HG03521 (cell line): ENCODE results near the gene ZNF630.
"Not testable (repeated sequence)": the region's sequence is repeated elsewhere in the genome, so short reads cannot be mapped to it uniquely, and the experiment has no call there.

Experiments
- ATAC-seq: cut with Tn5 transposase; IDR thresholded peaks from one replicate; pipeline ENCODE4 v1.9.1; 2021; ENCODE audit warnings: mild to moderate bottlenecking, moderate library complexity; ENCODE audit not compliant: unreplicated experiment

Gene ZNF630

GRCh38 chrX:48071064-48071985, at the start of gene ZNF630:
Gene ZNF630, minus strand, starts transcription at chrX:48071640. Its CDS starts 4,754 bp downstream, at chrX:48066886.
- peak; percentile 84 for ATAC-seq

DNA sequence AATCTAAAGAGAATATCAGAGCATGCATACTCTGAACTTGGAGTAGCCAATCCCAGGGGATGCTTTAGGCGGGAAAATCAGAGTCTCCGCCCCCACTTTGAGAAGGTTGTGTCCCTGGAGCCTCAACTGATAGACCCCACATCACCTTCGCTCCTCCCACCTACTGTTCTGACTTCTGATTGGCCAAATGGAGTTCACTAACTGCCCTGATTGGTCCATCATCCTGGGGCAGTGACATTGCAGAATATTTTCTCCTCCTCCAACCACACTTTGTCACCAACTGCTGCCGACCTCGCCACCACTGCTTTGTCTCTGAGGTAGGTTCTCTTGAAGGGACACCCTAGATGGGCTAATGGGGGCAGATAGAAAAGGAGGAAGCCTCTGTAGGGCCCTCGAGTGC, 36.3 kb upstream of the ZNF630 start:
- no peak for ATAC-seq

GRCh38 chrX:48102874-48103374, 31.5 kb upstream of the ZNF630 start:
- no peak for ATAC-seq

DNA sequence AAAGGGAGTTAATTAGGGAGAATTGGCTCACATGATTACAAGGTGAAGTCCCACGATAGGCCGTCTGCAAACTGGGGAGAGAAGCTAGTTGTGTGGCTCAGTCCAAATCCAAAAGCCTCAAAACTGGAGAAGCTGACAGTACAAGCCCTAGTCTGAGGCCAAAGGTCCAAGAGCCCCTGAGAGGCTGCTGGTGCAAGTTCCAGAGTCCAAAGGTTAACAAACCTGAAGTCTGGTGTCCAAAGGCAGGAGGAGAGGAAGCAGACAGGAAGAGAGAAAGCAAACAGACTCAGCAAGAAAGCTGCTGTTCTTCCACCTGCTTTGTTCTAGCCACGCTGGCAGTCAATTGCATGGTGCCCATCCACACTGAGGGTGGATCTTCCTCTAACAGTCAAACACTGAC, 30.0 kb upstream of the ZNF630 start:
- ATAC-seq = no peak

DNA sequence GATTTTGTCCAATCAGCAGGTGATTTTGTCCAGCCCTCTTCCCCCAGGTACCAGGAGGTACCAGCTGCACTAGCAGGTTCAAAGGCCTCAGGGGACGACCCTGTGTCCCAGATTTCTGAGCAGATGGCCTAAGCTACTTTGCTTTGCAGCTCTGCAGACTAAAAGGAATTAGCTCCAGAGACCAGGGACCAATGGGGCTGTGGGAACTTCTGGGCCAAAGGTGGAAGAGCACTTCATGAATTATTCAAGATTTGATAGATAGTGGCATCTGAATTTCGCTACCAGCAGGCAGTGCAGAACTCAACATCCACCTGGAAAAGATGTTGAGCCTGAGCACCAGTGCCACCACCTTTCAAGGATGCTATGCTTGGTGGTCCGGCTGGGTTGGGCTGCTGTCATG, 21.1 kb upstream of the ZNF630 start:
- not testable (repeated sequence) for ATAC-seq

- no peak for ATAC-seq
These were observed 18.7 kb upstream of the ZNF630 start for GRCh38 chrX:48090123-48090522.

- no peak for ATAC-seq
These were observed 14.6 kb upstream of the ZNF630 start for GRCh38 chrX:48086082-48086481.

DNA sequence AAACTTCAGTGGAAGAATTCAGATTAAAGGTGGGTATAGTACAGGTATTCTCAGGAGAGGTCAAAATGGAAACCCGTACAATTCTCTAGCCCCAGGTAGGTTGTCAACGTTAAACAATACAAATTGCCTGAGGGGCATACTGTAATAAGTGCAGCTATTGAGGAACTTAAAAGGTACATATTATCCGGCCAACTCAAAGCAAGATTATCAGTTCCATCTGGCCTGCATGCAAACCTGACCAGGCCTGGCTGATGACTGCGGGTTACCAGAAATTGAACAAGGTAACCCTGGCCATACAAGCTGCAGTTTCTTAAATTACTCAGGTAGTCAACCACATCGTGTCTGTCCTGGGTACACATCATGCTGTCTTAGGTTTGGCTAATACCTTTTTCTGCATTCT, 12.3 kb upstream of the ZNF630 start:
- ATAC-seq = no peak

DNA sequence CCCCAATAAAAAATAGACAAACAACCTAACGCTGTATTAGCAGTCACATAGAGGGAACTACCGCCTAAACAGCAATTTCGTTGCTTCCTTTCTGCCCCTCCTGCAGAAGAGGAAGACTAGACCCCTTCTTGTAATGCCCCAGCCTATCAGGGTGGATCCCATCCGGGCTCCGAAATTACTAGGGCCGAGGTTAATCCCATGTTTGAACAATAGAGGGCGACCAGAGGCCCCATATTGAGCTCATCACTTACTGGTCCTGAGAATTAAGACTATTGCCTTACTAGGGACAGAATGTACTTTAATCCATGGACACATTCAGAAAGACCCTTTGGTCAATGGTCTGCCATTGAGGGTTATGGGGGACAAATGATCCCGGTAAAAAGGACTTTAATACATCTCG, 11.8 kb upstream of the ZNF630 start:
- ATAC-seq = no peak

- ATAC-seq = no peak
These were observed 4.9 kb upstream of the ZNF630 start for GRCh38 chrX:48076343-48076742.

DNA sequence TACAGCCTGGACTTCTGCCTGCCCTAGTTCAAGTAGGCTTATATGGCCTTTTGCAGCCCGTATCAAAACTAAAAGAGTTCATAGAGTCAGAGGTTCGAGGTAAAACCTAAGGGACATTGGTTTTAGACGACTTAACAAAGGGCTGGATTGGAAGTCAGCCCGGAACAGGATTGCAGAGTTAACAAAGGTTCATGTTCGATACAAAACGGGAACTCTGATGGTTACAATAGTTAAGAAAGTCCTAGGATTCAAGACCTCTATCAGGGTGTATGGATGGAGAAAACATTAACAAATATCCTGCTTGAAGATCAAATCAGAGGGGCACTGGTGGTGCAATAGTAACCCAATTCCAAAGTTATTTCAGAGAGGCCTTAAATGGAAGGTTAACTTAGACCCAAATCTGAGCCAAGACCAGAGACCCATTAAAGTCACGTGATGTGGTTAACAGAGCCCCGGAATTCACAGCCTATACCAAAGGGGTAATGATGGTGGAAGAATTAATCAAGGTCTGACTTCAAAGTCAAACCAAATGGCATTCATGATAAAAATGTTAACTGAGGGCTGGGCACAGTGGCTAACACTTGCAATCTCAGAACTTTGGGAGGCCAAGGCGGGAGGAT, 656 bp upstream of the ZNF630 start:
- ATAC-seq = no peak

- ATAC-seq = no peak
These were observed 3.1 kb downstream of the ZNF630 start for GRCh38 chrX:48068096-48068887.

- ATAC-seq = no peak
These were observed 7.2 kb downstream of the ZNF630 start for GRCh38 chrX:48064261-48064660.

DNA sequence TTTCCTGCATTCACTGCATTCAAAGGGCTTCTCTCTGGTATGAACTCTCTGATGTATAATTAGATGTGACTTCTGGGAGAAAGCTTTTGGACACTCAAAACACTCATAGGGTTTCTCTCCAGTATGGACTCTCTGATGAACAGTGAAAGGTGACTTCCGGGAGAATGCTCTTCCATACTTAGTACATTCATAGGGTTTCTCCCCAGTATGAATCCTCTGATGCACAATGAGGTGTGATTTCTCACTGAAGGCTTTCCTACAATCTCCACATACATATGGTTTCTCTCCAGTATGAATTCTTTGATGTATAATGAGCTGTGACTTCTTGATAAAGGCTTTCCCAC, 12.2 kb downstream of the ZNF630 start:
- no peak for ATAC-seq

DNA sequence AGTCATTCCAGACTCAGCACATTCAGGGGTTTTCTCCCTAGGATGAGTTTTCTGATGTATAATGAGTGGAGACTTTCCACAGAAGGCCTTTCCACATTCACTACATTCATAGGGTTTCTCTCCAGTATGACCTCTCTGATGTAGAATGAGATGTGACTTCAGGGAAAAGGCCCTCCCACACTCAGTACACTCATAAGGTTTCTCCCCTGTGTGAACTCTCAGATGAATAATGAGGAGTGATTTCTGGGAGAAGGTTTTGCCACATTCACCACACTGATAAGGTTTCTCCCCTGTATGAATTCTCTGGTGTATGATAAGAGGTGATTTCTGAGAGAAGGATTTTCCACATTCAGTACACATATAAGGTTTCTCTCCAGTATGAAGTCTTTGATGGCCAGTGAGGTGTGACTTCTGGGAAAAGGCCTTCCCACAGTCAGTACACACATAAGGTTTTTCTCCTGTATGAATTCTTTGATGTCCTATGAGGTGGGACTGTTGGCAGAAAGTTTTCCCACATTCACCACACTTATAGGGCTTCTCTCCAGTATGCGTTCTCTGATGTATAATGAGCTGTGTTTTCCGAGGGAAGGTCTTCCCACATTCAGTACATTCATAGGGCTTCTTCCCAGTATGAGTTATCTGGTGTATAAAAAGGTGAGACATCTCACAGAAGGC, 12.7 kb downstream of the ZNF630 start:
- ATAC-seq = no peak

DNA sequence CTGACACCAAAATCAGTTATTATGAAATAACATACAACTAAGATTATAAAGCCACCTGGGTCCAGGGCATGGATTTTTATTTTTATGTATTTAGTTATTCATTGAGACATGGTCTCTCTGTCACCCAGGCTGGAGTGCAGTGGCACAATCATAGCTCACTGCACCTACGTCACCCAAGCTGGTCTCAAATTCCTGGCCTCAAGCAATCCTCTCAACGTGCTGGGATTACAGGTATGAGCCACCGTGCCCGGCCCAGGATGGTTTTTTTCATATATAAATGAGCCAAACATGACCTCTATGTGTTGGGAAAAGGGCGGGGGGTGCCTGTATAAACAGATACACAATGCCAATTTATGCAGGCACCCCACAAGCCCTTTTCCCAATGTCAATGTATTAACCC, 24.6 kb downstream of the ZNF630 start:
- no peak for ATAC-seq

- ATAC-seq = no peak
These were observed 25.8 kb downstream of the ZNF630 start for GRCh38 chrX:48045410-48046311.

- ATAC-seq = no peak
These were observed 28.4 kb downstream of the ZNF630 start for GRCh38 chrX:48043056-48043455.

GRCh38 chrX:48035891-48036290, 35.5 kb downstream of the ZNF630 start:
- no peak for ATAC-seq

DNA sequence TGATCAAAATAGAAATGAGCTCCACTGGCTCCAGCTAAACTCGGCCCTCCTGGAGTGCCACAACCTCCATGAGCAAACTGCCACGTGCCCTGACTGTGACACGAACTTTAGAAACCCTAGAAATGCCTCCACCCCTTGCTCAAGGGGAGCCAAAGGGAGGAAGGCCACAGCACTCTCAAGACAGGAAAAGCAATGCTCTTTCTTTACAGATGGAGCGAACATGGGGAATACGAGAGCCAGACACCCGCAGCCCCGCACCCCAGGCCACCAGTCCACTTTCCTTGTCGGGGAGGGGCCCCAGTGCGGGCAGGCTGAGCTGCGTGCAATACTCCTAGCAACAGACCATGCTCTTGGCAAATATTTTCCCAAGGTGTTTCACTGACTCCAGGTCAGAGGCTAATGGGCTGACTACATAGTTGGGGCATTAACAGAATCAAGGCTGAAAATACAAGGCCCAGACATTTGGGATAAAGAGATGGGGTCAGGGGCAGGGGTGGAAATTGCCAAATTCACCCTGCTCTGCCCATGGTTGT, 40.7 kb downstream of the ZNF630 start:
- not testable (repeated sequence) for ATAC-seq
